WERI-Rb-1 (cell line): Measurements from ENCODE around the gene COL28A1.

Experiments
- DNase-seq: peaks from one replicate; pipeline ENCODE4 v3.0.0-alpha.2; 2020
- H3K27ac ChIP-seq: fragments of 250-450 bp; sonication (Bioruptor Pico); 2 replicates; pipeline ENCODE4 v1.5.1; 2020; ENCODE audit warnings: mild to moderate bottlenecking, moderate library complexity
- H3K27me3 ChIP-seq: fragments of 250-450 bp; sonication (Bioruptor Pico); 2 replicates; pipeline ENCODE4 v1.5.1; 2021; ENCODE audit warnings: mild to moderate bottlenecking, low read depth, moderate library complexity; ENCODE audit not compliant: insufficient read depth, severe bottlenecking
- H3K36me3 ChIP-seq: fragments of 250-450 bp; sonication (Bioruptor Pico); 2 replicates; pipeline ENCODE4 v1.5.1; 2020; ENCODE audit warnings: mild to moderate bottlenecking, moderate library complexity
- H3K4me3 ChIP-seq: 2 replicates; pipeline ENCODE4 v1.5.1; 2011; ENCODE audit warnings: low read depth, mild to moderate bottlenecking, control low read depth, low read length
- H3K9me3 ChIP-seq: fragments of 250-450 bp; sonication (Bioruptor Pico); 2 replicates; pipeline ENCODE4 v1.5.1; 2021; ENCODE audit warnings: mild to moderate bottlenecking, moderate library complexity; ENCODE audit not compliant: severe bottlenecking
- CTCF ChIP-seq: IDR thresholded peaks from 2 replicates; pipeline ENCODE4 v1.5.1; 2011; ENCODE audit warnings: low read depth, mild to moderate bottlenecking, control low read depth, inconsistent platforms, low read length

COL28A1 gene

DNA sequence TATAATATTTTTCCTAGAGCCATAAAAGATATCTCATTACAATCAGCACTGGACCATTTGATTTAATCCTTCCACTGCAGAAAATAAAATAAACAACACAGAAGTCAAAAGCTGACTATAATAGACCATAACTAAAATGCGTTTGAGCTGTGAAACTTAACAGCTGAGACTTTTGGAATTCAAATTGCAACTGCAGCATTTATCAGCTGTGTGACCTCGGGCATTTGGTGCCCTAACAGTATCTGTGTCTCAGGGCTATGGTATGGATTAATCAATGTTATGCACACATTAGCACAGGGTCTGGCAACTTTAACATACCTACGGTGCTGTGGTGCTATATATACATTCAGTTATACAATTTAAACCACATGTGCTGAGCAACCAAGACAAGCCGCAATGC is 160.1 kb downstream of the COL28A1 start:
- no peak for DNase-seq
- no peaks in the 10 kb centered on the region for H3K27me3 ChIP-seq
- no peaks in the 10 kb centered on the region for H3K9me3 ChIP-seq
- H3K27ac ChIP-seq = no peak overlapping the region
- no peak overlapping the region for H3K4me3 ChIP-seq
- no peaks in the 10 kb centered on the region for H3K36me3 ChIP-seq
- TF ChIP-seq CTCF = no peak

GRCh38 chr7:7370076-7370475 is 165.6 kb downstream of the COL28A1 start:
- Histone ChIP-seq H3K4me3 (no peak overlapping the region), H3K27ac (no peak overlapping the region), H3K36me3 (no peaks in the 10 kb centered on the region), H3K27me3 (no peaks in the 10 kb centered on the region), H3K9me3 (no peaks in the 10 kb centered on the region)
- no peak for DNase-seq
- TF ChIP-seq CTCF = no peak

GRCh38 chr7:7369134-7369533 is 166.5 kb downstream of the COL28A1 start:
- no peak for DNase-seq
- no peaks in the 10 kb centered on the region for H3K9me3 ChIP-seq
- H3K36me3 ChIP-seq = no peaks in the 10 kb centered on the region
- no peak overlapping the region for H3K27ac ChIP-seq
- TF ChIP-seq CTCF = no peak
- no peak overlapping the region for H3K4me3 ChIP-seq
- no peaks in the 10 kb centered on the region for H3K27me3 ChIP-seq

DNA sequence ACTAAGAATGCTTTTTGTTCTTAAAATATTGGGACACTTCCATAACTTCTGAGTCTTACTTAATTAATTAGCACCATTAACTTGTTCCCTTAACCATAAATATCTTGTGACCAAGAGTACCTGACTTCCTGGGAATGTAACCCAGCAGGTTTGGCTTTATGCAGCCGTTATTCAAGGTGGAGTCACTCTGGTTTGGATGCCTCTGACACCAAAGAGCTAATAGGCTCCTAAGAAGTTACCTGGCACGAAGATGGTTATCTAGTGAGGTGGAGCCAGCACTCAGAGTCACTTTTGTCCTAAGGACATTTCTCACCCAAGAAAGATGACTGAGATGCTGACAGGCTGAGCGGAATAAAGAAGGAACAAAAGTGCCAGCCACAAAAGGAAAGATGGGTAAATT is 181.0 kb downstream of the COL28A1 start:
- DNase-seq = no peak
- H3K27me3 ChIP-seq = no peaks in the 10 kb centered on the region
- H3K9me3 ChIP-seq = peaks cover 3% of the 10 kb centered on the region
- no peak overlapping the region for H3K4me3 ChIP-seq
- no peak overlapping the region for H3K27ac ChIP-seq
- H3K36me3 ChIP-seq = no peaks in the 10 kb centered on the region
- TF ChIP-seq CTCF = no peak

GRCh38 chr7:7352845-7353244 is 182.8 kb downstream of the COL28A1 start:
- H3K36me3 ChIP-seq = no peaks in the 10 kb centered on the region
- no peak overlapping the region for H3K27ac ChIP-seq
- peak; percentile 18; the same call in 1 of the 2 replicates for TF ChIP-seq CTCF
- no peak for DNase-seq
- peaks cover 3% of the 10 kb centered on the region for H3K9me3 ChIP-seq
- no peak overlapping the region for H3K4me3 ChIP-seq
- no peaks in the 10 kb centered on the region for H3K27me3 ChIP-seq

DNA sequence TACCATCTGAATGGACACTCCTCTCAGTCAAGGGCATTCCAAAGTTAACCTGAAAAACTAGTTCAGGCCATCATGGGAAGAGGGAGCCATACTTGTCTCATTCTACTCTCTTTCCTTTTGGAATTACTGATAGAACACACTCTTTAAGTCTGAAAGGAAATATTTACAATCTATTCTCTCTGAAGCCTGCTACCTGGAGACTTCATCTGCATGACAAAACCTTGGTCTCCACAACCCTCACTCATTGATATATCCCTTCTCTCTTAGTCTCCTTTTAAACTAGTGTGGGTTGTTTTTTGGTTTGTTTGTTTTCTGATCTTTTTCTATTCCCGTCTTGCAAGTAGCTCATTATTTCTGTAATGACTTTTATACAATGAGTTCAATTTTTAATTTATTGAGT is 183.8 kb downstream of the COL28A1 start:
- Histone ChIP-seq H3K4me3 (no peak overlapping the region), H3K27ac (no peak overlapping the region), H3K27me3 (no peaks in the 10 kb centered on the region), H3K9me3 (peaks cover 3% of the 10 kb centered on the region), H3K36me3 (no peaks in the 10 kb centered on the region)
- no peak for TF ChIP-seq CTCF
- DNase-seq = no peak
